GM18519 (cell line): Measurements from ENCODE around the gene PRKAR1B.

ENCODE experiments used
- ATAC-seq: cut with Tn5 transposase; IDR thresholded peaks from one replicate; pipeline ENCODE4 v1.9.1; 2021; ENCODE audit warnings: mild to moderate bottlenecking, moderate library complexity; ENCODE audit not compliant: unreplicated experiment, low FRiP score

Gene PRKAR1B

GRCh38 chr7:608954-609353 lies 118.1 kb downstream of the PRKAR1B start:
- ATAC-seq: no peak

GRCh38 chr7:608361-608760 lies 118.7 kb downstream of the PRKAR1B start:
- no peak for ATAC-seq

- ATAC-seq: no peak
These were observed 119.1 kb downstream of the PRKAR1B start for GRCh38 chr7:607938-608337.

- ATAC-seq: no peak
These were observed 121.2 kb downstream of the PRKAR1B start for GRCh38 chr7:605661-606450.

- no peak for ATAC-seq
These were observed 122.1 kb downstream of the PRKAR1B start for GRCh38 chr7:604884-605531.

- peak; percentile 65 for ATAC-seq
These were observed 122.8 kb downstream of the PRKAR1B start for GRCh38 chr7:604001-604883.

GRCh38 chr7:603152-603951 lies 123.7 kb downstream of the PRKAR1B start:
- ATAC-seq: no peak

- no peak for ATAC-seq
These were observed 124.5 kb downstream of the PRKAR1B start for GRCh38 chr7:602341-603141.

- no peak for ATAC-seq
These were observed 125.3 kb downstream of the PRKAR1B start for GRCh38 chr7:601595-602340.

- no peak for ATAC-seq
These were observed 126.0 kb downstream of the PRKAR1B start for GRCh38 chr7:601036-601594.

GRCh38 chr7:600149-601035 lies 126.7 kb downstream of the PRKAR1B start:
- no peak for ATAC-seq

GRCh38 chr7:598899-599298 lies 128.2 kb downstream of the PRKAR1B start:
- no peak for ATAC-seq

- no peak for ATAC-seq
These were observed 129.5 kb downstream of the PRKAR1B start for GRCh38 chr7:597348-598178.

GRCh38 chr7:596819-597182 lies 130.3 kb downstream of the PRKAR1B start:
- ATAC-seq: no peak

- ATAC-seq: no peak
These were observed 130.8 kb downstream of the PRKAR1B start for GRCh38 chr7:596071-596818.

- no peak for ATAC-seq
These were observed 131.5 kb downstream of the PRKAR1B start for GRCh38 chr7:595621-596010.
